Prostate gland (tissue), 2 donors: ENCODE measurements around the gene DLGAP4. TPM values are rescaled to one million over a fixed set of nuclear protein-coding genes. Genes with fewer than 3 reads are reported as not detected.
A peak's percentile ranks its signal among the peaks of the same experiment; 100 is the strongest.

ENCODE experiments used
- DNase-seq: peaks from one replicate; pipeline ENCODE4 v3.0.0-alpha.2; 2019; ENCODE audit warnings: low spot score
- H3K27ac ChIP-seq, 2 donors: fragments of 200-600 bp; sonication (generic); 2 replicates each; pipeline ENCODE4 v1.5.1; 2017 to 2019
- H3K27me3 ChIP-seq: fragments of 200-600 bp; sonication (generic); replicated peaks from 2 replicates; pipeline ENCODE4 v1.5.1; 2019; ENCODE audit not compliant: insufficient read depth
- H3K36me3 ChIP-seq, 2 donors: fragments of 200-600 bp; sonication (generic); 1 replicate in 1 of 2; 2 replicates in 1 of 2; pipeline versions ENCODE4 v1.5.1 to v1.8.1; 2017 to 2019
- H3K4me1 ChIP-seq: fragments of 200-600 bp; sonication (generic); replicated peaks from 2 replicates; pipeline ENCODE4 v1.5.1; 2019
- H3K4me3 ChIP-seq, 2 donors: fragments of 200-600 bp; sonication (generic); 2 replicates each; pipeline ENCODE4 v1.5.1; 2017 to 2019
- H3K9me3 ChIP-seq: fragments of 200-600 bp; sonication (generic); 2 replicates; pipeline ENCODE4 v1.5.1; 2017
- CTCF ChIP-seq, 4 experiments: fragments of 200-600 bp in 2 of 4; fragments of 450-650 bp in 2 of 4; sonication (generic) in 2 of 4; IDR thresholded peaks; 1 replicate in 3 of 4; 2 replicates in 1 of 4; pipeline ENCODE4 v1.5.1; 2016 to 2019; ENCODE audit warnings: antibody characterized with exemption in 4 of 4, mild to moderate bottlenecking in 2 of 4, moderate library complexity in 2 of 4
- POLR2A ChIP-seq: fragments of 450-650 bp; IDR thresholded peaks from one replicate; pipeline ENCODE4 v1.6.1; 2016; ENCODE audit warnings: antibody characterized with exemption, mild to moderate bottlenecking
- POLR2AphosphoS5 ChIP-seq: sonication (generic); formaldehyde crosslinking; IDR thresholded peaks from one replicate; pipeline ENCODE4 v1.6.1; 2017; ENCODE audit warnings: antibody characterized with exemption
- WGBS: methylation state at CpG from one replicate; pipeline ENCODE4 v1.1.5; 2018; 5-methylcytosine and 5-hydroxymethylcytosine counted together
- intact Hi-C: fragments of 100-400 bp; cut with DNase I; formaldehyde crosslinking; loops from one replicate; pipeline ENCODE4 v1.14.2; 2022
- small RNA-seq, 2 donors: library from RNA; depleted of rRNA; stranded (forward); fragments of <200 nt; gene quantifications; one replicate each; pipeline ENCODE3, GENCODE V24; 2016
- total RNA-seq, 2 donors: library from RNA; depleted of rRNA; stranded (reverse); fragments of >200 nt; gene quantifications; one replicate each; pipeline ENCODE4 v1.1.0, GENCODE V29; 2016

The DLGAP4 gene
- total RNA-seq, 2 donors from 2014 or later: 38.0 to 104 TPM

GRCh38 chr20:36573798-36574365 is 267.7 kb downstream of the DLGAP4 start:
- intact Hi-C loops: loop anchor here (5.0 to 10.0 kb wide), 2 partner anchors 33 to 291 kb away; partner anchors contain the start of gene RAB5IF
- H3K4me3 ChIP-seq: peak overlapping the region; percentile 75 to 88
- no peaks in the 10 kb centered on the region for H3K9me3 ChIP-seq
- H3K4me1 ChIP-seq: peaks cover 2% of the 10 kb centered on the region
- TF ChIP-seq CTCF (IDR thresholded peaks at IDR 0.05) (no peak), POLR2AphosphoS5 (no peak), POLR2A (no peak)
- H3K27me3 ChIP-seq: no peaks in the 10 kb centered on the region
- H3K36me3 ChIP-seq: no peaks in the 10 kb centered on the region
- 0% methylated on average over 29 of the region's 53 CpGs for WGBS
- DNase-seq: peak; percentile 14
- peak overlapping the region; percentile 92 to 94 for H3K27ac ChIP-seq

GRCh38 chr20:36574366-36575135 is 268.4 kb downstream of the DLGAP4 start:
- peak; percentile 20 for DNase-seq
- Histone ChIP-seq H3K36me3 (no peaks in the 10 kb centered on the region), H3K27ac (peak overlapping the region; percentile 92 to 94), H3K27me3 (no peaks in the 10 kb centered on the region), H3K4me1 (peaks cover 2% of the 10 kb centered on the region), H3K9me3 (no peaks in the 10 kb centered on the region), H3K4me3 (peak overlapping the region; percentile 75 to 88)
- WGBS: 0% methylated on average over 22 of the region's 69 CpGs
- no peak for TF ChIP-seq POLR2AphosphoS5
- no peak for TF ChIP-seq CTCF (IDR thresholded peaks at IDR 0.05)
- TF ChIP-seq POLR2A: peak; percentile 37
- intact Hi-C loops: loop anchor here (5.0 to 10.0 kb wide), 2 partner anchors 33 to 290 kb away; partner anchors contain the start of gene RAB5IF

- Histone ChIP-seq H3K27me3 (no peaks in the 10 kb centered on the region), H3K36me3 (no peaks in the 10 kb centered on the region), H3K4me1 (peaks cover 2% of the 10 kb centered on the region), H3K27ac (no peak overlapping the region), H3K4me3 (no peak overlapping the region), H3K9me3 (no peaks in the 10 kb centered on the region)
- WGBS: 46% methylated on average over 1 of the region's 1 CpG
- intact Hi-C loops: loop anchor here (10.0 kb wide), 1 partner anchor 289 kb away; a partner anchor contains a TSS
- DNase-seq: no peak
- TF ChIP-seq POLR2A (no peak), CTCF (IDR thresholded peaks at IDR 0.05) (no peak), POLR2AphosphoS5 (no peak)
Measured at GRCh38 chr20:36576081-36576445, 269.9 kb downstream of the DLGAP4 start.

Small RNAs within 50 kb of the gene (small RNA-seq; reads per million reads assigned to genes)
- 0 reads per million in 2 donors for gene RF00017

Other genes with a start within 250 kb of the DLGAP4 start
- 10 to 100 TPM; 27.7 to 91.1 TPM for gene EPB41L1, start 151.6 kb upstream of the DLGAP4 start, total RNA-seq
- gene AAR2, start 69.9 kb upstream of the DLGAP4 start, total RNA-seq: 10 to 100 TPM; 34.7 to 44.6 TPM
- gene MYL9, start 235.2 kb downstream of the DLGAP4 start, total RNA-seq: 100 to 1,000 TPM; 335 to 560 TPM